NCI-H2227 (cell line): ENCODE data around the gene NALCN.
"Not testable (repeated sequence)": the region's sequence is repeated elsewhere in the genome, so short reads cannot be mapped to it uniquely, and the experiment has no call there.

Experiments
- DNase-seq: peaks from one replicate; lab custom pipeline; 2025; ENCODE audit not compliant: unreplicated experiment; lab: John Stamatoyannopoulos, UW

NALCN gene

DNA sequence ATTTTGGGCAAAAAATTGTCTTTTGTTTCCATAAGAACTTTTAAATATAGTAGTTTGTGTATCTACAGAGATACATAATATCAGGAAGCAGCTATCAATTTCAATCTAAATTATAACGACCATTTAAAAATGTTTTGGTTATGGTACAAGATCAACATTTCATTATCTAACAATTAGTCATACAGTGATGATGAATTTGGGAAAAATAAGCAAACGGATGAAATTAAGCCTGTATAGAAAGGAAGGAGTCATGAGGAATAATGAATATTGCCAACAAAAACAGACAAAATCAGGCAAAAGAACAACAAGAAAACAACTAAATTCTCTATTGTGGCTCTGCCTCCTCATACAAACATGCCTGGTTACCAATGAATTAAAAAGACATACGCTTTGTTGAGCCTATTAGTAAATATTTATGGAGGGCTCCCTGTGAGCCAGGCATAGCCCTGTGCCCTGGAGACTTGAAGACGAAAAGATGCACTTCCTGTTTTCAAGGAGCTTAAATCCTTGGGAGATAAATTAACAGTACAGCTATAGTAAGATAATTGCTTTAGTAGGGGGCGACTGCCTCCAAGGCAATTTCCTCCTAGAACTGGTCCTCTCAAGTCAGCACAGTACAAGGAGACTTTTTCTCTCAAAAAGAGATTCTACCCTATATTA, 73.0 kb downstream of the NALCN start:
- DNase-seq: no peak

- no peak for DNase-seq
Observed at GRCh38 chr13:101341464-101341863, 74.8 kb downstream of the NALCN start.

GRCh38 chr13:101339202-101339601, 77.1 kb downstream of the NALCN start:
- DNase-seq: no peak

GRCh38 chr13:101332583-101332982, 83.7 kb downstream of the NALCN start:
- no peak for DNase-seq

GRCh38 chr13:101331731-101332130, 84.6 kb downstream of the NALCN start:
- no peak for DNase-seq

DNA sequence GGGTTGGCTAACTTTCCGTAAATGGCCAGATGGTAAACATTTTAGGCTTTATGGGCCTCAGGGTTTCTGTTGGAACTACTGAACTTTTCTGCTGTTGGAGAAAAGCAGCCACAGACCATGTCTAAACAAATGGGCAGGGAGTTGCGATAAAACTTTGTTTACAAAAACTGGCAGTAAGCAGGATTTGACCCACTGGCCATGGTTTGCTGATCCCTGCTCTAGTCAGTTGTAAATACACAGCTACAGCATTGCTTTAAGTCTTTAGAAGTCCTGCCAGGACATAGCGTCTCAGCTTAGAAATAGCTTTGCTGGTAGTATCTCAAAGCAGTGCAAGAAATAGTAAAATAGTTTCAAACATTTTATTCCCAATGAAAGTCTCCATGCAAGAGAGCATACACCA, 88.4 kb downstream of the NALCN start:
- DNase-seq: no peak

DNA sequence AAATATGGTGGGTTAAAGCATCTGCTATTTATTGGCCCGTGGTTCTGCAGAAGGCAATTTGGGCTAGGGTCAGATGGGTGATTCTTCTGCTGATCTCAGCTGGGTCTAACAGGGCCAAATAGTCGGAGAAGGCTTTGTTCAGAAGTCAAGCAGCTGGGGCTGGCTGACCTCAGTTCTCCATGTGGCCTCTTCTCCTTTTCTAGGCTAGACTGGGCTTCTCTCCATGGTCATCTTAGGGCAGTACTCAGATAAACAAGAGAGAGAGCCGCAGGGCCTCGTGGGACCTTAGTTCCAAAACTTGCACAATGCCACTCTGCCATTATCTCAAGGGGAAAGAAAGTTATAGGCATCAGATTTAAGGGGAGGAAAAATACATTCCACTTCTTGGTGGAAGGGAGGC, 89.6 kb downstream of the NALCN start:
- no peak for DNase-seq

DNA sequence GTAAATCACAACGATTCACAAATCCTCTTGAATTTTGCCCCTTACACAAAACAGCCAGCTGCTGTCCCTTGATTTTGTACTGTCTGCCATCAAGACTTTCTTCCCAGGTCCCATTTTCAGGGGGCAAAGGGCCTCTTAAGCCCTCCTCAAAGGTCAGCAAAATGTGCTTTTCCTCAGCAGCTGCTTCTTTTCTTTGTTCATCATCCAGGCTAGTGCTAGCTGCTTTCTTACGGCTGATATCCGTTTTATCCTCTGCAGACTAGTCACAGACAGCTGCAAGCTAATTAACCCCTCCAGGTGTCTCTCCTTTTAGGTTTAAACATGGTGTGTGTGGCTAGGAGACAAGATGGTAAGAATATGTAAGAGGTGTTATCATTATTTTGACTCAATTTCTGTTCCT, 90.9 kb downstream of the NALCN start:
- peak; percentile 77 for DNase-seq

- no peak for DNase-seq
Observed at GRCh38 chr13:101323601-101324000, 92.7 kb downstream of the NALCN start.

DNA sequence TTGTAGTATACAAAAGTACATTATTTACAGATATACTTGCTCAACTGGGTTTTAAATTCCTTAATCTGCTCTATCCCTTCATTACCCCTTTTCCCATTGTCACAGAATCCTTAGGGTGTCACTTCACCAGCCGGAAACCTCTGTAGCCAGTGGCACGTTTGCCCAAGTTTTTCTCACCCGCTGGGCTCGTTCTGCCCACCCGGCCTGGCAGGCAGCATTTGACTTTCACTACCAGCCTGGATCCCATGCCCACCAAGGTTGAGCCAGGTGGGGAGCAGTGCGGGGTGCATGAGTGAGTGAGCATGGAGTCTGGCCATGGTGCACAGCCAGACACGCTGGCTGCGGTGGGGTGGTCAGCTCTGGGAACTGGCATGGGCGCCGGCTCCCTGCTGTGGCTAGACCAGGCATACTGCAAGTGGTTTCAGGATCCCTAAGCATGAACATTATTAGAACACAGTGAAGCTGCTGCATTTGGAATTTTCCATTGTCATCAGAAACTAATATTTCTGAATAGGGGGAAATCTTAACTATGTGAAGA, 98.3 kb downstream of the NALCN start:
- DNase-seq: no peak

DNA sequence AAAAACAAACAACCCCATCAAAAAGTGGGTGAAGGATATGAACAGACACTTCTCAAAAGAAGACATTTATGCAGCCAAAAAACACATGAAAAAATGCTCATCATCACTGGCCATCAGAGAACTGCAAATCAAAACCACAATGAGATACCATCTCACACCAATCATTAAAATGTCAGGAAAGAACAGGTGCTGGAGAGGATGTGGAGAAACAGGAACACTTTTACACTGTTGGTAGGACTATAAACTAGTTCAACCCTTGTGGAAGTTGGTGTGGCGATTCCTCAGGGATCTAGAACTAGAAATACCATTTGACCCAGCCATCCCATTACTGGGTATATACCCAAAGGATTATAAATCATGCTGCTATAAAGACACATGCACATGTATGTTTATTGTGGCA, 102.8 kb downstream of the NALCN start:
- not testable (repeated sequence) for DNase-seq

GRCh38 chr13:101309014-101309619, 107.2 kb downstream of the NALCN start:
- no peak for DNase-seq

GRCh38 chr13:101308247-101309013, 107.9 kb downstream of the NALCN start:
- DNase-seq: no peak

DNA sequence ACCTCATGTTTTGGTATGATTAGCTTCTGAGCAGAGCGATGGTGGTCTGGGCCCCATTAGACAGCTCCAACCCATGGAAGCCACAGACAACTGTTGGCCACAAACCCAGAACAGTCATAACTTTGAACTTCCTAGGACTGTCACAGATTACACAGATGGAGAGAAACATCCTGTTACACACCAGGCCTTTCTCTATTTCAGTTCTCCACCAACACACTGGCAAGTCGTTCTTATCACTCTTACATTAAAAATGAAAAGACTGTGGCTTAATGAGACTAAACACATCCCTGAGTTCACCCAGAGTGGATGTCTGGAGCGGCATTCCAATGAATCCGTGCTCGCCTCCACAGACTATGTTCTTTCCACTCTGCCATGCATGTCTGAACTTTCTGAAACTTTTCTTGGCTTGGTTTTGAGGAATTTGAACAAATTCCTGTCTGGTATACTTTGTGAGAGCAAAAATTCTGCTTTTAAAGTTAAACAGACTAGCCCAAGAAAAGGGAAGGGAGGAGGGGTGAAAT, 109.1 kb downstream of the NALCN start:
- DNase-seq: no peak

GRCh38 chr13:101306773-101307172, 109.5 kb downstream of the NALCN start:
- DNase-seq: no peak

DNA sequence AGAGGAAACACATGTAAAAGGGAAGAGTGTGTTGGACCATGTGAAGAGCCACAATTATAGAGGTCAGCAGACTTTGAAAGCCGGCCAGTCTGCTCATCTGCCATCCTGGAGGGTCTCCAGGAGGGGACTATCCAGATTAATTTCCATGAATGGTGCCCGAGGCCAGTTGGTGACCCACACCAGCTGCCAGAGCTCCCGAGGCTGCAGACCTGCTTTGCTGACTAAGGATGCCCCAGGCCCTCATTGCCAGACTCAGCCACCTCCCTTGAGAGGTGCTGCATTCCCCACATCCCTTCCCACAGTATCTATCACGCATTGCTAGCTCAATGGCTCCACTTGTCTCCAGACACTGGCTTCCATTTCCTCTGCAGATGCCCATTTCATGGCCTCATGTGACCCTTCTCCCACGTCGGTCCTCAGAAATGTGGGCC, 110.3 kb downstream of the NALCN start:
- DNase-seq: no peak

DNA sequence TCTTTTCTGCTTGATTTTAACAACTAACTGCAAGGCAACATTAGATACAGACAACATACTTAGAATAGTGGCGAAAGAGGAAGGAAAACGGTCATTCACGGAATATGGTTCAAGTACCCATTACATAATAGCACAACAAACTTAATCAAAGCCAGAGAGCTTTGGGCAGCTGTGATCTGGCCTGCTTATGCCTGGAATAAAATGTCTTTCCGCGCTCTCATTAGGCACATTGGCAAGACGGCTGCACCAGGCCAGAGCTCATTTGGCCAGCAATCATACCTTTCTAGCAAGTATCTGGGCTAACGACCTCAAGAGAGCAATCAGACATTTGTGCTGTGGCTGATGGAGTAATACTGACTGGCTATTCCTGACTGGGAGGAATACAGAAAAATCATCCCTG, 112.8 kb downstream of the NALCN start:
- no peak for DNase-seq

DNA sequence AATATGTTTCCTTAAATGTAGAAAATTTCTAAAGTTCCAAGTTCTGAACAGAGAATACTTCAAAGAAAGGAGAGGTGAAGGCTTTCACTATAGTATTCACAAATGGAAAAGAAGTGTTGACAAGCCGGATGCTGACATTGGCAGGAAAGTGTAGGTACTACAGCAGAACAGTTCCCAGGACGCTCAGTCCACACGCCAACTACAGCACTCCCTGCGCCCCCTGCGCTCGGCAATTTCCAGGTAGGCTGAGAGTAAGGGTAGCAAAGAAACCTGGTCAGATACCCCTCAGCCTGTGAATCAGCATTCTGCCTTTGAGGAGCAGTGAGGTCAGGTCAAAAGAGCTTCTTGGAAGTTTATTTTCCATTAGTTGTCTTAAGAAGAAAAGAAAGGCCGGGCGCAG, 115.3 kb downstream of the NALCN start:
- DNase-seq: no peak

DNA sequence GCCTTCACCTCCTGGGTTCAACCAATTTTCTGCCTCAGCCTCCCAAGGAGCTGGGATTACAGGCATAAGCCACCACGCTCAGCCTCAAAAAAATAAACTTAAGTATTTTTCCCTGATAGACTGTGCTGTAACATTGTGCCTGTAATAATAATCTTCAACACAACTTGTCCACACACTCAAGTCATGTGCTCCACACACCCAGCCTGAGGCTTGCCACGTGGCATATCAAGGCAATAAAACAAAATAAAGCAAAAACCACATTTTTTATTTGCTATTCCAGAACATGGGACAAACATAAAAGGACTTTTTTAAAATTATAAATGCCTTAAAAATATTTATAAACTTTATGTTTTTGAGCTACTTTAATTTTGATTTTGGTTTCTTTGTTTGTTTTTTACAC, 115.8 kb downstream of the NALCN start:
- DNase-seq: no peak

GRCh38 chr13:101298517-101298916, 117.8 kb downstream of the NALCN start:
- DNase-seq: no peak

DNA sequence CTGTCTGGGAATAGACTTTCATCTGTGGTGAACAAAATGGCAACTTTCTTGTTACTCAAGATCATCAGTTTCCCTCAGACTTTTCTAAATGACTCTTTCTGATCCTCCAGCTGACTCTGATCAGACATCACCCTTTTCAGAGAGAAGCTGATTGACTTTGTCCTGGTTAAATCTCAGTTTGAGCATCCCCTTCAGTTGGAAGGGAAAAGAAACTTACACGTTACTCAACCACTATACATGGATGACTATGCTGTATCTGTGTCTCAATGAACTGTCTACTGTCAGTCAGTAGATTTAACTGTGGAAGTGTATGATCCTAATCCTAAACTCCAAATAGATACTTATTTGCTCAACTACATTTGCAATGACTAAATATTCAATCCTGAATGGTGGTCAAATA, 118.5 kb downstream of the NALCN start:
- DNase-seq: no peak

GRCh38 chr13:101292711-101293110, 123.6 kb downstream of the NALCN start:
- DNase-seq: no peak
